Myocyte (in vitro differentiated cells): ENCODE results near the gene PSMD14. TPM values are rescaled to one million over a fixed set of nuclear protein-coding genes. Genes with fewer than 3 reads are reported as not detected.
A peak's percentile ranks its signal among the peaks of the same experiment; 100 is the strongest.

ENCODE experiments used
- DNase-seq: peaks from one replicate; pipeline ENCODE4 v3.0.0-alpha.2; 2012; ENCODE audit warnings: low read depth
- total RNA-seq: library from RNA; depleted of rRNA; stranded (reverse); fragments of >200 nt; gene quantifications from 2 replicates; pipeline ENCODE4 v1.2.3, GENCODE V29; 2014

PSMD14 gene
- total RNA-seq, 1 donor from 2014 or later: 108 TPM

DNA sequence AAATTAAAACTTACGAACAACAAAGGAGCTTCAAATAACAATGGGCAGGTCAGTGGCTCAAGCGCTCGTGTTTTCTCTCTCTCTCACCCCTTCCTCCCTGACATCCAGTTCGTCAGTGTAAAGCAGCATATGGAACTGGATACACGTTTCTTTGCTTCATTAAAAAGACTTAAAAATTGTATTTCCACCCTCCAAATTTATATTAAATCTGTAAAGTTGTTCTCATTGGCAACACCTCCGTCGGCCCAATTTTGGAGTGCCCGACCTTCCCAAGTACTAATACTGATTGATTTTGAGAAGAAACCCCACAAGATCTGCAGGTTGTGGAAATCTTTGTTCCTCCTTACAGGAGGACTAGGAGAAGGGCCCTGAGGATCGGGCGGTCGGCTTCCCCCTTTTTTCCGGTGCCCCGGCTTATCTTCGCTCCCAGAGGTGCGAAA, 110.1 kb downstream of the PSMD14 start:
- no peak for DNase-seq

DNA sequence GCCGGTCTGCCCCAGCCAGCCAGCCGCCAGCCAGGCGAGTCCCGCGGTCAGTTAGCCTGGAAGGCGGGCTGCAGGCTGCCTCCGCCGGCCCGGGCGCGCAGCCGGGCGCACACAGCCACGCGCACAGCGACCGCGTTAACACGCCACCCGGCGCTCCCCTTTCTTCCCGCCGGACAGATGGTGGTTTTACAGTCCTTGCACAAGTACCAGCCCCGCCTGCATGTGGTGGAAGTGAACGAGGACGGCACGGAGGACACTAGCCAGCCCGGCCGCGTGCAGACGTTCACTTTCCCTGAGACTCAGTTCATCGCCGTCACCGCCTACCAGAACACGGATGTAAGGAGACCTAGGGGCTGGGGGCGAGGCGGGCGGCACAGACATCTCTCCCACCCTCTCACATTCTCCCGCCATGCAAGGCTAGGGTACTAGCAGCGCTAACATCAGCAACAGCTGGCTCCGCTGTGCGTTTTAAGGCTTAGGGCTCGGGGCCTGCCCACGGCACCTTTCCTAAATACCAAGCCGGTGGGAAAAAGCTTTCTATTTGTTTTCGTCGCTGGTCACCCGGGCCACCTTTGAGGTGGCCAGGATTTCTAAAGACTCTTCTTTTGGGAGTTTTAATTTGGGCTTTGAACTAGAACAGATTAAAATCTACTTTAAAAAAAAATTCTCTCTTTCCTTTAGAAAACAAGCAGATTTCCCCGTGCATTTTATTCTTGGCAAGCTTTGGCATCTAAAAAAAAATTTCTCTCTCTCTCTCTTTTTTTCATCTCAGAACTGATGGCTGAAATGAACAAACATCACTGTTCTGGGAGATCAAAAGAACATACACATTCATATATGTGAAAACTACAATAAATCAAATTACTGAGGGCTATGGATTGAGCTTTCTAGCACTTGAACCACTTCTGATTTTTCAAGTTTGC, 110.8 kb downstream of the PSMD14 start:
- peak; percentile 22 for DNase-seq

DNA sequence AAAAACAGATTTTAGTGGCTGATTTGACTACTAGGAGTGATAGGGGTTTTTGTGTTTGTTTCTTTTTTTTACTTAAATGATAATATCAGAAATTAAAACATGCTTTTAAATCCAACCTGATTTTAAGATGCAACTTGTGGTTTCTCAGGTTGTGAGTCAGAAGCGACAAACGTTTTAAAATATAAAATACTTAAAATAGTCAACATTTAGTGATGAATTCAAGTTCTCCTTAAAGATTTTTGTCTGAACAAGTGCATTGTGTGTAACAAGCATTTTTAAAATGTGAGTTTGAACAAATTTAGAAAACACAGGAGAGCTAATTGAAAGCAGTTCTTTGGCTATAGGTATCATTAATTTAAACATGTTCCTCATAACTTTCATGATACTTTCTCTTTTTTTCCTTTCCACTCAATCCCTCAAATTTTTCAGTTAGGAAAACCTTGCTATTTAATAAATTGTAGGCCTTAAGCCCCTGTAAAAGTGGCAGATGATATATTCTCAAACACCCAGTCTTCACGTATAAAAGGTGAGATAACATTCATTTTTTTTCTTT, 111.5 kb downstream of the PSMD14 start:
- DNase-seq: no peak

DNA sequence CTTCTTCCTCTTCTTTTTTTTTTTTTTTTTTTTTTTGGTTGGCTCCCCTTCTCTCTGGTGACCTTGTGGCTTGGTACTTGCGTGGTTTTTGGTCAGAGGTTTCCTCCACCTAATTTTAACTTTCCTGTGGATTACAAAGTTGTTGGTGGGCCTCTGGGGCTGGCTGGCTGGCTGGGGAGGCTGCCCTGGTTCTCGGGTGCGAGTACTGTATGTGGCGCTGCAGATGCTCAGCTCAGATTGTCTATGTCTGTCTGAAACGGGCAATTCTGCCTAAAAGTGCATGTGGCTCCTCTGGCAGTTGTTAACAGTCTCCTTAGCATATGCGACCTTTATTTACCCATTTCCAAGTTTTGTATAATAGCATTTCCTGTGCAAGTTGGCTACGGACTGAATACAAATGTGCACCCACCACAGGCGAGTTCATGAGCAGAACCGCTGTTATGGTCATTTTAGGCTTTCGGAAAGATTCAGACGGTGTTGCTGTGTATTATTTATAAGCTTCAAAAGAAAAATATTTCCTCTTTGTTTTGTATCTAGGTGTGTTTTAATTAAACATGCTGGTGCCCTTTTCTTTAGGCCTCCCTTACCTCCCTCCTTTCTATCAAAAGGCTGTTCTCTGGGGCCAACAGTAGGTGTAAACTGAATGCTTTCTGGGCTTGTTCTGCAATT, 112.3 kb downstream of the PSMD14 start:
- DNase-seq: no peak

DNA sequence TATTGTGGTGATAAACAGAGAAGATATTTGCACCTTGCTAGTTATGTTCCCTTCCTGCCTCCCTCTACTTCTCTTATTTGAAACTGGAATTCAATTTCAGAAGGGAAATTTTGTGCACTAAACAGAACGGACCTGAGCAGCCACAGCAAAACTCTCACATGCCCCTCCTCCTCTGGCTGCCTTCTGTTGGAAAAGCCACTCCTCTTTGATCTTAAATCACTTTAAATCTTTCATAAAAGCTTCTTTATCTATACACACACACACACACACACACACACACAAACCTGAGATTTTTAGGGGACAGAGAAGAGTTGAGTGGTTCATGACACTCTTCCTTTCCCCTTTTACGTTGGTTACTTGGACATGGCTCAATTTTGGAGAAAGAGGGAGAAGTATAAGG, 113.5 kb downstream of the PSMD14 start:
- DNase-seq: no peak

DNA sequence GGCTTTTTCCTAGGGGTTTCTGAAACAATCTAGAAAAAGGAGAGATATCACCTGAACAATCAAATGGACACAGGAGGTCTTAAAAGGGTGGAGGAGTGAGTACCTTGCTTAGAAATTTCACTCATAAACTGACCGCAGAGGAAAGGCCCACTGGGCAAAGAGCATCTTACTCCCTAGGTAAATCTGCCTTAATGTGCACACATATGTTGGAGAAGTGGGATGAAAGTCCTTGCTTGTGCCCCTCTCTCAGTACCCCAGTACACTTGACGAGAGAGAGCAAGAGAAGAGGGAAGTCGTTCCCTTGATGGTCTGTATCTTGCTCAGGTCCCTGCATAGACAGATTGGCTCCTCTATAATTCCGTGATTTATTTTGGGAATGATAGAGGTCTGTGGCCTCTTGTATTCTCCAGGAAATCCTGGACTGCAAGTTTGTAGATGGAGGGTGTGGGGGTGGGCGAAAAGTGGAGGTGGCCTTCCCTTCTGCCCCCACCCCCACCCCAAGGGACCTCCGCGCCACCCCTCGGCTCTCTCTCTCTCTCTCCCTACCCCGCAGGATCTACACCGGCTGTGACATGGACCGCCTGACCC, 114.7 kb downstream of the PSMD14 start:
- no peak for DNase-seq

DNA sequence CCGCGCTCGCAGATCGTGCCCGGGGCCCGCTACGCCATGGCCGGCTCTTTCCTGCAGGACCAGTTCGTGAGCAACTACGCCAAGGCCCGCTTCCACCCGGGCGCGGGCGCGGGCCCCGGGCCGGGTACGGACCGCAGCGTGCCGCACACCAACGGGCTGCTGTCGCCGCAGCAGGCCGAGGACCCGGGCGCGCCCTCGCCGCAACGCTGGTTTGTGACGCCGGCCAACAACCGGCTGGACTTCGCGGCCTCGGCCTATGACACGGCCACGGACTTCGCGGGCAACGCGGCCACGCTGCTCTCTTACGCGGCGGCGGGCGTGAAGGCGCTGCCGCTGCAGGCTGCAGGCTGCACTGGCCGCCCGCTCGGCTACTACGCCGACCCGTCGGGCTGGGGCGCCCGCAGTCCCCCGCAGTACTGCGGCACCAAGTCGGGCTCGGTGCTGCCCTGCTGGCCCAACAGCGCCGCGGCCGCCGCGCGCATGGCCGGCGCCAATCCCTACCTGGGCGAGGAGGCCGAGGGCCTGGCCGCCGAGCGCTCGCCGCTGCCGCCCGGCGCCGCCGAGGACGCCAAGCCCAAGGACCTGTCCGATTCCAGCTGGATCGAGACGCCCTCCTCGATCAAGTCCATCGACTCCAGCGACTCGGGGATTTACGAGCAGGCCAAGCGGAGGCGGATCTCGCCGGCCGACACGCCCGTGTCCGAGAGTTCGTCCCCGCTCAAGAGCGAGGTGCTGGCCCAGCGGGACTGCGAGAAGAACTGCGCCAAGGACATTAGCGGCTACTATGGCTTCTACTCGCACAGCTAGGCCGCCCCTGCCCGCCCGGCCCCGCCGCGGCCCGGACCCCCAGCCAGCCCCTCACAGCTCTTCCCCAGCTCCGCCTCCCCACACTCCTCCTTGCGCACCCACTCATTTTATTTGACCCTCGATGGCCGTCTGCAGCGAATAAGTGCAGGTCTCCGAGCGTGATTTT, 115.5 kb downstream of the PSMD14 start:
- no peak for DNase-seq

DNA sequence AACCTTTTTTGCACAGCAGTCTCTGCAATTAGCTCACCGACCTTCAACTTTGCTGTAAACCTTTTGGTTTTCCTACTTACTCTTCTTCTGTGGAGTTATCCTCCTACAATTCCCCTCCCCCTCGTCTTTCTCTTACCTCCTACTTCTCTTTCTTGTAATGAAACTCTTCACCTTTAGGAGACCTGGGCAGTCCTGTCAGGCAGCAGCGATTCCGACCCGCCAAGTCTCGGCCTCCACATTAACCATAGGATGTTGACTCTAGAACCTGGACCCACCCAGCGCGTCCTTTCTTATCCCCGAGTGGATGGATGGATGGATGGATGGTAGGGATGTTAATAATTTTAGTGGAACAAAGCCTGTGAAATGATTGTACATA, 116.2 kb downstream of the PSMD14 start:
- DNase-seq: no peak

DNA sequence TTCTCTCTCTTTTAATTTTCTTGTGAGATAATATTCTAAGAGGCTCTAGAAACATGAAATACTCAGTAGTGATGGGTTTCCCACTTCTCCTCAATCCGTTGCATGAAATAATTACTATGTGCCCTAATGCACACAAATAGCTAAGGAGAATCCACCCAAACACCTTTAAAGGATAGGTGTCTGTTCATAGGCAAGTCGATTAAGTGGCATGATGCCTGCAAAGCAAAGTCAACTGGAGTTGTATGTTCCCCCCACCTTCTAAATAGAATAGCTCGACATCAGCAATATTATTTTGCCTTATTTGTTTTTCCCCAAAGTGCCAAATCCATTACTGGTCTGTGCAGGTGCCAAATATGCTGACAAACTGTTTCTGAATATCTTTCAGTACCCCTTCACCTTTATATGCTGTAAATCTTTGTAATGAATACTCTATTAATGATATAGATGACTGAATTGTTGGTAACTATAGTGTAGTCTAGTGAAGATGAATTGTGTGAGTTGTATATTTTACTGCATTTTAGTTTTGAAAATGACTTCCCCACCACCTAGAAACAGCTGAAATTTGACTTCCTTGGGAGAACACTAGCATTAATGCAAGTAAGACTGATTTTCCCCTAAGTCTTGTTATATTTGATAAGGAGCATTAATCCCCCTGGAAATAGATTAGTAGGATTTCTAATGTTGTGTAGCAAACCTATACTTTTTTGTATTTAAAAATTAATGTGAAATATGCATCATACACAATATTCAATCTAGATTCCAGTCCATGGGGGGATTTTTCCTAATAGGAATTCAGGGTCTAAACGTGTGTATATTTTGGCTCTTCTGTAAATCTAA, 116.9 kb downstream of the PSMD14 start:
- DNase-seq: no peak

DNA sequence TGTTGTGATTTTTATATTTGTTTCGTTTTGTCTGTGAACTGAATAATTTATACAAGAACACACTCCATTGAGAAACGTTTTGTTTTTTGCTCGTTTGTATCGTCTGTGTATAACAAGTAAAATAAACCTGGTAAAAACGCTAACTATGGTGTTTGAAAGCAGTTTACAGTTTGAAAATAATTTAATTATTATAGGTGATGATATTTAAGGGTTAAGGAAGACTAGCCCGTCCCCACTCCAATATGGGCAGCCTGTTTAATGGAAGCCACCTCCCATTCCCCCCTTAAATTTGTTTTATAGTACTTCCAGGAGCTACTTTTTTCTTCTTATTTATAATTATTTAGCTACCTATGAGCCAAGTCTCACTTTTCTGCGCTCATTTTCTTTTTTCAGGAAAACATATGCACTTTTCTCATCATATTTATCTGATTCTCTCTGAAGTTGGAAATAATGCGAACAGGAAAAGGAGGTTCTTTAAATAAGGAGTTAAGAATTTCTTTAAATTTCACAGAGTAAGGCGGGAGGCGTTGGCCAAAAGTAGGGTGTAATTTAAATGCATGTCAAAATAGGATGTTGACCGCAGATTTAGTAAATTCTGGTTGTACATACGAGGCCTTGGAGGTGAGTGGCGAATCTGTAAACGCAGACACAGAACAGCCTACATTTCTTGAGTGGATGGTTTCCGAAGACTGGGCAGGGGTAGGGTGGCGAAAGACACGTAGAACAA, 117.7 kb downstream of the PSMD14 start:
- no peak for DNase-seq

DNA sequence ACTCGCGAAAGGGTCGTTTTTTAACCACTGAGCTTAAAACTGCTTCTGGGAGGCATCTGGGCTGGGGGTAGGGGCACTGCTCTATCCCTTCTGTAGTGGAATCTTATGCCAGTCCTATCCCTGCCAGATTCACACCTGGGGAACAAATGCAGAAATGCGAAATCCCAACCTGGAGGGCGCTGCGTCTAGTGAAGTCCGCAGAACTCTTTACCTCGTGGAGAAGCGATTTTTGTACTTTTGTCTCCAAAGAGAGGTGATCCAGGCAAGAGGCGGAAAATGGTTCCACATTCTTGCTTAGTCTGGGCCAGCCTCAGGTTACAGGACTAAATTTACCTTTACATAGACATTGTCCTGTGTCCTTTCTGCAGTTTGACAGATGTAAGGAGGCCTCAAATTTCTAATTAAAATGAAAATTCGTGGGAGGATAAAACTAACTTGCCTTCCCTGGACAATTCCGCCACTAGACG, 118.3 kb downstream of the PSMD14 start:
- DNase-seq: no peak

DNA sequence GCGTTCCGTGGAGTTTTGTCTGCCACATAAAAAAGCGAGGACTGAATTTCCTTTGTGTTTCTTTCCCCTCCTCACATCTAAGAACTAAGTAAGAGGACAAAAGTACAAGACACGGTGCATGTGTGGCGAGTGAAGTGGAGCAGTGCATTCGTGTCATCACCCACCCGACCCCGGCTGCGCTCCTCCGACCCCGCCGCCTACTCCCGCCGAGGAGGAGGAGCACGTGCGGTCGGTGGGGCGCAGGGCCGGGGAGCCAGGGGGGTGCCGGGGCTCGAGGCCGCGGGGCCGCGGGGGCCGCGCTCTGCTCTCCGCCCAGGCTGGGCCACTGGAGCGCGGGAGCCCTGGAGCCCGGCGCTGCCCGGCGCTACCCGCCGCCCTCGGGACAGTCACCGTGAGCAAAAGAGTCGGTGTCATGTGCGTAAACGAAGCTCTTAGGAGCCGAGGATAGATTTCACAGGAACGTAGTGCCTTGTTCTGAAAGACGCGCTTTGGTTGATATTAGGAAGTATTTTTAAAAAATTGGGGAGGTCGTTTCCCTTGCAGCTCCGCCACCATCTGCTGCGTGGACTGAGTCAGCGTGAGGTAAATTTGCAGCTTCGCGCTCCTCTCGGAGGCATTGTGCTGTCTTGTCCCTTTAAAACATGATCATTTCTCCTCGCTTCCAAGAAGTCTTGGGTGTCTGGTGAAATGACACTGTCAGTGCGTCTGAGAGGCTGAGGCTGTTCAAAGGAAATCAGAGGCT, 118.9 kb downstream of the PSMD14 start:
- DNase-seq: no peak

DNA sequence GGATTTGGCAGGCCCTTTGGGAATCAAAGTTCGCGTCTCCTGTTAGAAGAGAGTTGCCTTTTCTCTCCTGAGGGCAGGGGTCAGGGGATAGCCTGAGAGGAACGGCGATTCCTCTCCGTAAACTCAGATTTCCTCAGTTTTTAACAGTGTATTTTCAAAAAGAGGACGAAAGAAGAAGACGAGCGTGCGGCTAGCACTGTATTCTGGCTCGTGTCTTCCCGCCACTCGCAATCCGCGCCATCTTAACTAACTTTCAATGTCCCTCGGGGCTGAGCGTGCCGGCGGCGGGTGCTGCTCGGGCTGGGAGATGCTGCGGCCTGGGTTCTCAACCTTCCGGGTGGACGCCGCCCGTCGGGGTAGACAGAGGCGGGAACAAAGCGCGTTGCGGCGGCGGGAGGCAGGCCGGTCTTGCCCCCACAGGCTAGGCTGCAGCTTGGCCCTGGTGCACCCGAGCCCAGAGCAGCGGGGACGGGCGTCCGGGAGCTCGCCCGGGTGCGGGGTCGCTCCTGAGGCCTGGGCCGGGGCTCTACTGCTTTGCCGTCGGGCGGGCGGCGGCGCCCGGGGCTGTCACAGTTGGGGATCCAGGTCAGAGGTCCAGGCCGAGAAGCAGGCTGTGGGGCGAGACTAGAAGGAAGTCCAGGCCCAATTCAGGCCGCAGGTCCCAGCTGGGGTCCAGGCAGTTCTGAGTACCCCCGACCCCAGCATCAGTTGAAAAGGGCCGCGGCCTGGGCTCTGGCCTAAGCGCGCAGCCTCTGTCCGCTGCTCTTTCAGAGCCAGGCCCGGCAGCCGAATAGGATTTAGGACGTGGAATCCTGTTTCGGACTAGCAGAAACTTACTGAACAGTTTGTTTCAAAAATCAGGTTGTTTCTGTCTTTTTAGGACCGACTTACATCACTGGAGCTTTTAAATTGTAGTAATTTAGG, 119.7 kb downstream of the PSMD14 start:
- no peak for DNase-seq

DNA sequence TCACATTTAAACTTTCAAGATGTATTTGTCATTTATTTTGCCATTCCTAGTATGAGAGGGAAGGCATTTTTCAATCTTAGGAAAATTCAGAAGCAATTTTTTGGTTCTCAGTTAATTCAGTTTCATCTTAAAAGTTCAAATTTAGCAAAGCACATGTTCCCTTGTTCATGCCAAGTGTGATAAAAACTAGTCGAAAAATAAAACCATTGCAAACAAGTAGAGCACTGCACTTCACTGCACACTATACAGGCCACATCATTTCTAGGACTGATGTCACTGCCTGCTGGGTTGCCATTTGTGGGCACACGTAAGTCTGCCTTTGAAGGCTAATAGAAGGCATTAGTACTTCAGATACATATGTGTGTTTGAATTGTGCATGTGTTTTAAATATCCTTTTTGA, 122.2 kb downstream of the PSMD14 start:
- DNase-seq: no peak

DNA sequence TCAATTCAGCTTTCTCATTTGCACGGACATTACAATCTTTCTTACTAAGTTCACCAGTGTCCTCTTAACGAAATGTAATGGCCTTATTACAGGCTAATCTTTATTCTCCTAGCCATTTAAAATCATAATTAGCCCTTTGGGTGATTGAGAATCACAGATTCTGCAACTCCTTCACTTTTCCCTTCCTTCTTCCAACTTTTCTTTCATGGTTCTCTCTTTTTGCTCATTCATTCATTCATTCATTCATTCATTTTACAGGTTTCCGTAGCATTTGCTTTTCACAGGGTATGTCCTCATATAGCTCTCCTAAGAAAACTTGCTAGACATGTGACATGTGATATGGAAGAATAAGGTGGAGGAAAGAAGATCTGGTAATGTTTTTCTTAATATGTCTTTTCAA, 123.9 kb downstream of the PSMD14 start:
- no peak for DNase-seq

DNA sequence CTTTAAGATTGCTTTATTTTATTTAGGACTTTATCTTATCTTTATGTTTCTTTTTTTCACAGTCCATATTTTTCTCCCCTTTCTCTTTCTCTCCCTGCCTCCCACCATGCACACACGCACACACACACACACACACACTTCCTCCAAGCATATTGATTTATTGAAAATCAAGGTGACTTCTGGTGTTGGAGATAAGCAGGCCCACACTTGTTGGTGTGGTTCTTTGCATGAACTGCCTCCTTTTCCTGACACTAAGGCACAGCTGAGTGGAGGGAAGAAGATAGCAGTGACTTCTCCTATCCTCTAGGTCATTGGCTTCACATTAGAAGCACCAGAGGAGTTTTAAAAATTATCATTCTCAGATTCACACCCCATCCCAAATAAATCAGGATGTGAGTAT, 125.9 kb downstream of the PSMD14 start:
- DNase-seq: no peak

DNA sequence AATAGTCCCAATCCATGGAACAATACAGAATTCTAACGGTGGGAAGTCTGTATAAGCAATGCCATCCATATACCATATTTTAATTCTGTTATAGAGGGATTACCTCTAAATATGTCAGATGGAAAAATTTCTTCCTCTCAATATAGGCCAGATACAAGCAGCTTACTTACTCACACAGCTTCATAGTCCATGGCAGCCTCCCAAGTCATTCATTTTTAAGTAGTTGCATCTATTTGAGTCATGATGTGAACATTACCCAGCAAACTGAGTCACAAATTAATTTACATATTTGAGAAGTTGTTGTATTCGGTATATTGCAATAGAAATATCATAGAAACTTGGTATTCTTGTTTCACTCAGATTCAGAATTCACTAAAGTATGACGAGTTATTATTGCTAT, 128.2 kb downstream of the PSMD14 start:
- DNase-seq: peak; percentile 27
